GM12878 (cell line): ENCODE results near the gene BCAN. TPM values are rescaled to one million over a fixed set of nuclear protein-coding genes. Genes with fewer than 3 reads are reported as not detected.

Source experiments
- ATAC-seq: fragments of 200-7000 bp; cut with Tn5 transposase; 3 replicates; pipeline ENCODE4 v1.9.1; 2020; ENCODE audit warnings: mild to moderate bottlenecking, moderate library complexity
- BruUV-seq: library from RNA; stranded (reverse); fragments of 400-500 nt; replicated peaks from 2 replicates; lab custom pipeline; 2021; lab: Mats Ljungman, UMichigan
- CTCF ChIA-PET: fragments of 300-600 bp; sonication (Branson Sonifier 250); formaldehyde crosslinking; extraction: SDS; loops from one replicate; lab custom pipeline; 2021; ENCODE audit warnings: inconsistent platforms; lab: Yijun Ruan, JAX
- POLR2A ChIA-PET: fragments of 350-600 bp; formaldehyde crosslinking; extraction: SDS; loops from one replicate; lab custom pipeline; 2021; ENCODE audit warnings: inconsistent platforms; lab: Charles Lee
- RAD21 ChIA-PET: fragments of 300-600 bp; sonication (Branson Sonifier 250); formaldehyde crosslinking; loops from one replicate; lab custom pipeline; 2023; ENCODE audit warnings: antibody characterized with exemption; ENCODE audit not compliant: unreplicated experiment; lab: Charles Lee
- SMC1A ChIA-PET: fragments of 300-600 bp; sonication (Branson Sonifier 250); formaldehyde crosslinking; loops from one replicate; lab custom pipeline; 2023; ENCODE audit not compliant: unreplicated experiment, uncharacterized antibody; lab: Charles Lee
- DNase-seq: peaks from one replicate; pipeline ENCODE4 v3.0.0-alpha.2; 2011; ENCODE audit warnings: low read depth, low spot score
- FAIRE-seq: peaks from 3 replicates; lab custom pipeline; 2011; peaks lifted over from hg19 to GRCh38; lab: Jason Lieb, UNC
- H2AFZ ChIP-seq: 2 replicates; pipeline ENCODE4 v1.6.0; 2011; ENCODE audit warnings: low read depth, low read length, control low read depth; ENCODE audit not compliant: control insufficient read depth
- H3K27ac ChIP-seq: 2 replicates; pipeline ENCODE4 v1.5.1; 2011; ENCODE audit warnings: control low read depth; ENCODE audit not compliant: control insufficient read depth, insufficient read depth
- H3K27me3 ChIP-seq, 2 experiments: replicated peaks in 1 of 2; 2 replicates each; pipeline versions ENCODE4 v1.6.0 to v1.6.1; 2011; ENCODE audit warnings: low read length in 1 of 2; ENCODE audit not compliant: control insufficient read depth in 2 of 2, insufficient read depth in 2 of 2
- H3K36me3 ChIP-seq, 2 experiments: 2 replicates each; pipeline ENCODE4 v1.5.1; 2011; ENCODE audit warnings: low read length in 1 of 2; ENCODE audit not compliant: control insufficient read depth in 2 of 2, insufficient read depth in 2 of 2
- H3K4me1 ChIP-seq: 2 replicates; pipeline ENCODE4 v1.6.1; 2011; ENCODE audit warnings: mild to moderate bottlenecking, low read length, moderate library complexity, mixed read lengths; ENCODE audit not compliant: control insufficient read depth, insufficient read depth
- H3K4me2 ChIP-seq: 2 replicates; pipeline ENCODE4 v1.6.0; 2011; ENCODE audit warnings: control low read depth; ENCODE audit not compliant: control insufficient read depth, insufficient read depth
- H3K4me3 ChIP-seq: fragments of 200-600 bp; sonication (generic); 2 replicates; pipeline ENCODE4 v1.5.1; 2016
- H3K79me2 ChIP-seq: 2 replicates; pipeline ENCODE4 v1.6.0; 2011; ENCODE audit warnings: low read length; ENCODE audit not compliant: control insufficient read depth, insufficient read depth
- H3K9ac ChIP-seq: 2 replicates; pipeline ENCODE4 v1.8.0; 2011; ENCODE audit warnings: low read length, control low read depth, mixed read lengths; ENCODE audit not compliant: control insufficient read depth, insufficient read depth
- H3K9me3 ChIP-seq: replicated peaks from 3 replicates; pipeline ENCODE4 v1.5.1; 2011; ENCODE audit warnings: mild to moderate bottlenecking, low read length; ENCODE audit not compliant: control insufficient read depth, insufficient read depth
- H4K20me1 ChIP-seq: 2 replicates; pipeline ENCODE4 v1.6.0; 2011; ENCODE audit not compliant: control insufficient read depth, insufficient read depth
- BHLHE40 ChIP-seq, 2 experiments: fragments of 450-650 bp in 1 of 2; IDR thresholded peaks; 2 replicates each; pipeline ENCODE4 v1.6.1; 2011 to 2017; ENCODE audit warnings: low read depth in 2 of 2, borderline replicate concordance in 1 of 2, improper control_type of control experiment in 1 of 2, low read length in 1 of 2, mild to moderate bottlenecking in 1 of 2
- CHD4 ChIP-seq: fragments of 200-600 bp; sonication (generic); IDR thresholded peaks from 2 replicates; pipeline ENCODE4 v1.6.1; 2016; ENCODE audit warnings: mild to moderate bottlenecking
- JUNB ChIP-seq: IDR thresholded peaks from 2 replicates; pipeline ENCODE4 v1.6.1; 2016; ENCODE audit warnings: antibody characterized with exemption, mild to moderate bottlenecking
- KAT2A ChIP-seq: conservative IDR thresholded peaks from 2 replicates; pipeline ENCODE4 v1.6.1; 2011; ENCODE audit warnings: low read depth, low read length; ENCODE audit not compliant: control insufficient read depth
- LARP7 ChIP-seq: fragments of 450-650 bp; IDR thresholded peaks from 2 replicates; pipeline ENCODE4 v1.6.1; 2017; ENCODE audit warnings: mild to moderate bottlenecking
- NFYA ChIP-seq: IDR thresholded peaks from 2 replicates; pipeline ENCODE4 v1.6.1; 2011; ENCODE audit warnings: low read depth, mild to moderate bottlenecking, low read length, improper control_type of control experiment, borderline replicate concordance
- NR2F1 ChIP-seq: fragments of 450-650 bp; conservative IDR thresholded peaks from 2 replicates; pipeline ENCODE4 v1.6.1; 2017; ENCODE audit warnings: mild to moderate bottlenecking
- POLR2A ChIP-seq: IDR thresholded peaks from 2 replicates; pipeline ENCODE4 v1.6.1; 2011; ENCODE audit warnings: low read depth, mild to moderate bottlenecking, low read length
- SIN3A ChIP-seq: IDR thresholded peaks from 2 replicates; pipeline ENCODE4 v1.6.1; 2012; ENCODE audit warnings: low read depth, low read length, improper control_type of control experiment
- SREBF1 ChIP-seq: IDR thresholded peaks from 2 replicates; pipeline ENCODE4 v1.6.1; 2012; ENCODE audit warnings: mild to moderate bottlenecking, low read length
- TCF3 ChIP-seq: IDR thresholded peaks from 2 replicates; pipeline ENCODE4 v1.6.1; 2012; ENCODE audit warnings: low read depth, mild to moderate bottlenecking, low read length, borderline replicate concordance; ENCODE audit not compliant: insufficient read depth
- USF1 ChIP-seq: IDR thresholded peaks from 2 replicates; pipeline ENCODE4 v1.6.1; 2011; ENCODE audit warnings: borderline replicate concordance, low read depth, mild to moderate bottlenecking, moderate library complexity, mixed read lengths, low read length; ENCODE audit not compliant: insufficient read depth; ENCODE audit errors: extremely low read length
- ZNF274 ChIP-seq: IDR thresholded peaks from one replicate; pipeline ENCODE4 v1.8.0; 2011; ENCODE audit not compliant: insufficient read length, insufficient read depth
- WGBS: methylation state at CpG from one replicate; pipeline ENCODE4 v1.1.6; 2016; ENCODE audit warnings: low lambda C conversion rate; ENCODE audit not compliant: insufficient replicate concordance, insufficient coverage; ENCODE audit errors: missing lambda C conversion rate; 5-methylcytosine and 5-hydroxymethylcytosine counted together
- in situ Hi-C: fragments of 300-500 bp; cut with MboI; formaldehyde crosslinking; loops from 9 replicates; pipeline ENCODE4 v1.14.3; 2018; ENCODE audit warnings: mixed read lengths
- intact Hi-C: fragments of 100-400 bp; cut with micrococcal nuclease; formaldehyde crosslinking; loops from one replicate; pipeline ENCODE4 v1.14.2; 2022; ENCODE audit not compliant: unreplicated experiment
- polyA plus RNA-seq, 11 experiments: library from polyadenylated mRNA; depleted of rRNA in 4 of 11; unstranded in 6 of 11; stranded (reverse) in 5 of 11; fragments of >200 nt; fragmentation: Nextera tagmentation in 4 of 11; fragmentation: Illumina TruSeq in 1 of 11; extraction: Ambion mirVana in 4 of 11; extraction: Trizol in 1 of 11; gene quantifications; 1 replicate in 1 of 11; 2 replicates in 10 of 11; pipeline versions ENCODE4 v1.2.1 to v1.2.3, GENCODE V29; 2011 to 2016; ENCODE audit warnings: inconsistent platforms in 2 of 11, missing spikeins in 2 of 11, low read depth in 1 of 11
- total RNA-seq, 4 experiments: library from RNA; depleted of rRNA in 3 of 4; stranded (reverse); fragments of >200 nt in 3 of 4; fragmentation: Illumina TruSeq in 1 of 4; extraction: Trizol in 1 of 4; gene quantifications; 2 replicates each; pipeline versions ENCODE4 v1.2.1 to v1.2.3, GENCODE V29; 2013 to 2021

BCAN gene
- total and polyA plus RNA-seq, 10 of the 15 experiments (the other 5 are each of a cell fraction or from before 2014, with no cell fraction given): 0.05 to 1.3 (median 0.18) TPM; not detected in 1

GRCh38 chr1:156619582-156619955, 22.3 kb upstream of the BCAN start:
- DNase-seq (no peak), ATAC-seq (no peak), FAIRE-seq (no peak)
- ChIA-PET RAD21 (interaction anchor here (1.1 to 1.2 kb wide), 2 partner anchors 39 to 106 kb away, joined by 3 read pairs; no protein-coding TSS in a partner anchor), POLR2A (no interaction called here), CTCF (interaction anchor here (1.1 to 3.0 kb wide), 15 partner anchors 8 to 241 kb away, joined by 3 to 16 read pairs (median 5); partner anchors contain the start of genes CRABP2 and NTRK1), SMC1A (interaction anchor here (0.8 to 1.3 kb wide), 2 partner anchors 45 to 65 kb away, joined by 3 to 4 read pairs; no protein-coding TSS in a partner anchor)
- H3K9ac ChIP-seq: no peak overlapping the region
- BruUV-seq: no TSS peak
- H3K4me2 ChIP-seq: no peak overlapping the region
- H3K36me3 ChIP-seq: no peaks in the 10 kb centered on the region
- TF ChIP-seq USF1 (no peak), POLR2A (no peak), ZNF274 (no peak), SREBF1 (no peak), CHD4 (no peak), BHLHE40 (IDR thresholded peaks at IDR 0.05; ENCODE audit: borderline replicate concordance in 1 of 2, low read depth in 2 of 2, low read length in 1 of 2) (no peak), TCF3 (no peak), JUNB (no peak), SIN3A (no peak), NR2F1 (no peak), KAT2A (no peak), NFYA (no peak), LARP7 (no peak)
- no peak overlapping the region for H3K4me3 ChIP-seq
- WGBS: 2% methylated on average over 6 of the region's 6 CpGs
- no peak overlapping the region for H3K27ac ChIP-seq
- no peaks in the 10 kb centered on the region; the same call in 1 of the 2 replicates for H3K4me1 ChIP-seq
- no peak overlapping the region for H2AFZ ChIP-seq
- in situ Hi-C loops: no loop called here
- peaks cover 10 to 15% of the 10 kb centered on the region in 2 experiments for H3K27me3 ChIP-seq
- no peaks in the 10 kb centered on the region for H3K79me2 ChIP-seq
- intact Hi-C loops: no loop called here
- H4K20me1 ChIP-seq: no peaks in the 10 kb centered on the region
- H3K9me3 ChIP-seq: no peaks in the 10 kb centered on the region
